ENCODE measurements around the gene TRIM59.

TRIM59 gene

GRCh38 chr3:160402221-160403027 is 47.2 kb downstream of the TRIM59 start:
- DNase-seq = no peak

DNA sequence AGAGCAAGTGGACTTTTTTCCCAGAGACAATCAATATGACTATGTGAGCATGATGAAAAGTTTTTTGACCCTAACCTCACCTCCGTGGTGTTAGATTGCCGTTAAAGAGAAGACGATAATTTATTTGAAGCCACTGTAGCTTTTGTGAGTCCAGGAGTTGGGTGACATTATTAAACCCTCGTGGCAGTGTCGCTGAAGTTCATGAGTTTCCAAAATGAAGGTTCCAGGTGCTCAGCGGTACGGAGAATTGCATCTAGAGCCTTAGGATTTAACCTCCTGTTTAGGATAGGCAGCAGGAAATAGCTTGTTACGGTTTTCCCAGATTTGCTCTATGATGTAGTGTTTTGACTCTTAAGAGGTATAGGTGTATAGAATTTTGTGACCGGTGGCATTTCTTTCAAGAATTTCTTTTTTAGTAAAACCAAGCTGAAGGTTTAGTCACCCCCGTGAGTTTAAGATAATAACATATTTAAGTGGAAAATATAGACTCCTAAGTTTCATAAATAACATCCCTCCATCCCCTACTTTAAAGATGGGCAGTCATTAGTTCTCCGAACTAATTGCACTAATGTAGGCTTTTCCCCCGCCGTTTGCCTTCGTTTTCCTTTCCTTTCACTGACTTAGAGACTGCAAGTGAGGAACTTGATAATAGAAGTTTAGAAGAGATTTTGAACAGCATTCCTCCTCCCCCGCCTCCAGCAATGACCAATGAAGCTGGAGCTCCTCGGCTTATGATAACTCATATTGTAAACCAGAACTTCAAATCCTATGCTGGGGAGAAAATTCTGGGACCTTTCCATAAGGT is 48.1 kb downstream of the TRIM59 start:
- no peak for DNase-seq

- DNase-seq = no peak
Observed at GRCh38 chr3:160400702-160401150, 48.9 kb downstream of the TRIM59 start.

- DNase-seq = peak in 5 of 14 donors; percentile 0 to 51 (median 40)
Observed at GRCh38 chr3:160400030-160400701, 49.4 kb downstream of the TRIM59 start.

DNA sequence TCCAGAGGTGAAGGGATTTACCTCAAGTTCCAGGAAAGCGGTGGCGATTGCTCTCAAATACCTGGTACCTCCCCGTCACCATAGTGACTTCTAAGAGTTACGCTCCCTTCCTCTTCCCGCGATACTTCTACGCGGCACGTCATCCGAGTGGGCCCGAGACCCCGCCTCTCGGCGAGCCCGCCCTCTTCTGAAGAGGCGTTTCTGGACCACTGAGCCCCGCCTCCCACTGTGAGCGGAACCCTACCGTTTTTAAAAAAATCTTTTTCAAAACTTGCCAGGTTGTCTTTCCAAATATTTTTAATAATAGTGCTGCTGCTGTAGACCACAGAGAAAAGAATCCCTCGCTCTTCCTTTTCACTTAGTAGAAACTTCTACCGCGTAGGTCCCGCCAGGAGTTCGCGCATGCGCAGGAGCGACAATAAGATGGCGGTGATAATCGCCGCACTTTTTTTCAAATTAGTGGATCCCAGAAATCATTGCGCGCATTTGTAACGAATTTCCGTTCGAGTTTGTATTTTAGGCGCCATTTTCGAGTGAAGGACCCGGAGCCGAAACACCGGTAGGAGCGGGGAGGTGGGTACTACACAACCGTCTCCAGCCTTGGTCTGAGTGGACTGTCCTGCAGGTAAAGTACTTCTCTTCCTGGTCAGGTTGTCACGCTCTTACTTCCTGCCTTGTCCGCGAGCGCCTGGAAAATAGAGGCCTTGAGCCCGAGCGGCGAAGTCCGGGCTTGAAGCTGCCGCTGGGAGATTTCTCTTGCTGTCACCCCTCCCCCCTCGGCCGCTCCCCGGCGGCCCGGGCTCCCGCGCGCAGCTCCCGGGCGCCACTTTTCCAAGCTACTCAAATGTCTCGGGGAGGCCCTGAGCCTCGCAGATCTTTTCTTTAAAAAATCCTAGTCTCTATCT is 50.2 kb downstream of the TRIM59 start, which contains the start of the genes IFT80 and SMC4:
IFT80 (minus strand) TSS at position 101 of the 905 bp plus-strand sequence. CDS start 14,625 bp downstream, outside the sequence.
SMC4 (plus strand) TSS at position 526 of the 905 bp plus-strand sequence. CDS start 1,177 bp downstream, outside the sequence.
- DNase-seq = peak; percentile 26 to 95 (median 91)

GRCh38 chr3:160398820-160399124 is 50.8 kb downstream of the TRIM59 start:
- DNase-seq = no peak

DNA sequence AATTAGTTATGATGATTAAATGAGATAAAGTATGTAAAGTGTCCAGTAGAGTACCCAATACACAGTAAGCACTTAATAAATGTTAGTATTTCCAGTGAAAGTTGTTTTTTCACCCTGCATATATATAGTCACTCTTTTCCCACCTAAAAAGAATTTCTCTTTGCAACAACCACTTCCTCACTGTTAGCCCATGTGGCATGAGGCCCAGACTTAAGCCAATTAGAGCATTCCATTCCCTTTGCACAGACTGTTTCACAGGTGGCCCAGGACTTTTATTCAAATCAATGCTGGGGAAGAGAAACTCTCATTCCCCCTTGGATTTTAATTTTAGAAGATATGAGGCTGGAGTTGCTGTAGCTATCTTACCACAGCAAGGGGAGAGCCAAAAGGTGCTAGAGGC is 54.3 kb downstream of the TRIM59 start:
- no peak for DNase-seq

GRCh38 chr3:160394009-160394392 is 55.6 kb downstream of the TRIM59 start:
- no peak for DNase-seq

DNA sequence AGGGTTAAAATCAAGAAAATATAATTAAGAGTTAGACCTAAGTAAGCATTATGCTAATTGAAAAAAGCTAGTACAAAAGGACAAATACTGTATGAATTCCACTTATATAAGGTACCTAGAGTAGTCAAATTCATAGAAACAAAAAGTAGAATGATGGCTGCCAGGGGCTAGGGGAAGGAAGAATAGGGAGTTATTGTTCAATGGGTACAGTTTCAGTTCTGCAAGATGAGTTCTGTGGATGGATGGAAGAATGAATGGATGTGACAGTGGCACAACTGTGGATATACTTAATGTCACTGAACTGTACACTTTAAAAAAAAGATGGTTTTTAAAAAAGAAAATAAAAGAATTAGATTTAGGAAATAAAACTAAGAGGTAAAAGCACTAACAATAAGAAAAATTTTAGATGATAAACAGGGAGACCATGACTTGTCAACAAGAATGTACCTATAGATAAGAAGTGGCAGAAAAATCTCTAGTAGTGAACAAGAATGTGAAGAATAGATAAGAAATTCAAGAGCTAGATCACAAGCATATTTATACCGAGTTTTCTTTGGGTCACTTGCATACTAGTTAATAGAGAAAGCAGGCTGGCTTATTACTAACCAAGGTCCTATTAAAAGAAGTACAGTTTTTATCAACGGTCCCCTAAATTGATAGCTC is 56.1 kb downstream of the TRIM59 start:
- no peak for DNase-seq

- DNase-seq = no peak
Observed at GRCh38 chr3:160392798-160393197, 56.8 kb downstream of the TRIM59 start.

GRCh38 chr3:160390565-160391138 is 58.9 kb downstream of the TRIM59 start:
- DNase-seq = no peak
